GM13977 (cell line): ENCODE data around the gene KCNQ1.

ENCODE experiments used
- DNase-seq: peaks from one replicate; pipeline ENCODE4 v3.0.0; 2012; ENCODE audit warnings: low spot score
- CTCF ChIP-seq: IDR thresholded peaks from 2 replicates; pipeline ENCODE4 v1.5.1; 2012; ENCODE audit warnings: mild to moderate bottlenecking, control low read depth; ENCODE audit not compliant: insufficient read depth; ENCODE audit errors: extremely low read depth, missing control alignments
- in situ Hi-C: fragments of 300-500 bp; cut with MboI; formaldehyde crosslinking; loops from one replicate; pipeline ENCODE4 v1.12.0; 2022; ENCODE audit warnings: low sequenced_read_pairs, low pct_unique_long_range_greater_than_20kb, mixed read lengths, inconsistent platforms; ENCODE audit not compliant: unreplicated experiment

The KCNQ1 gene

GRCh38 chr11:2763984-2764383 is 319.2 kb downstream of the KCNQ1 start:
- no peak for TF ChIP-seq CTCF
- DNase-seq, result no peak
- in situ Hi-C loops, result no loop called here

GRCh38 chr11:2765491-2765890 is 320.7 kb downstream of the KCNQ1 start:
- TF ChIP-seq CTCF, result no peak
- in situ Hi-C loops, result no loop called here
- DNase-seq, result no peak

- TF ChIP-seq CTCF, result no peak
- in situ Hi-C loops, result no loop called here
- DNase-seq, result no peak
These were observed 321.4 kb downstream of the KCNQ1 start for GRCh38 chr11:2766166-2766565.

GRCh38 chr11:2767071-2767470 is 322.3 kb downstream of the KCNQ1 start:
- DNase-seq, result no peak
- in situ Hi-C loops, result no loop called here

GRCh38 chr11:2767801-2768200 is 323.0 kb downstream of the KCNQ1 start:
- no peak for DNase-seq
- in situ Hi-C loops, result no loop called here
- no peak for TF ChIP-seq CTCF

More at GRCh38 chr11:2767071-2767470, 322.3 kb downstream of the KCNQ1 start:
- no peak for TF ChIP-seq CTCF

GRCh38 chr11:2768471-2769408 is 323.9 kb downstream of the KCNQ1 start:
- no peak for TF ChIP-seq CTCF
- in situ Hi-C loops, result no loop called here
- no peak for DNase-seq
